Ishikawa (cell line): ENCODE results near the gene TPM1.

ENCODE experiments used
- EGR1 ChIP-seq: IDR thresholded peaks from 2 replicates; pipeline ENCODE4 v1.6.1; 2012
- EP300 ChIP-seq: IDR thresholded peaks from 2 replicates; pipeline ENCODE4 v1.6.1; 2012; ENCODE audit warnings: borderline replicate concordance
- RAD21 ChIP-seq: IDR thresholded peaks from 2 replicates; pipeline ENCODE4 v1.6.1; 2012; ENCODE audit warnings: low read depth
- TAF1 ChIP-seq: IDR thresholded peaks from 2 replicates; pipeline ENCODE4 v1.6.1; 2012; ENCODE audit warnings: low read depth, mild to moderate bottlenecking
- TEAD4 ChIP-seq: IDR thresholded peaks from 2 replicates; pipeline ENCODE4 v1.6.1; 2012
- TF ChIP-seq, protein P1 (sequence below): IDR thresholded peaks from 2 replicates; pipeline ENCODE4 v1.6.1; 2012; ENCODE audit warnings: low read depth, mild to moderate bottlenecking

DNA sequence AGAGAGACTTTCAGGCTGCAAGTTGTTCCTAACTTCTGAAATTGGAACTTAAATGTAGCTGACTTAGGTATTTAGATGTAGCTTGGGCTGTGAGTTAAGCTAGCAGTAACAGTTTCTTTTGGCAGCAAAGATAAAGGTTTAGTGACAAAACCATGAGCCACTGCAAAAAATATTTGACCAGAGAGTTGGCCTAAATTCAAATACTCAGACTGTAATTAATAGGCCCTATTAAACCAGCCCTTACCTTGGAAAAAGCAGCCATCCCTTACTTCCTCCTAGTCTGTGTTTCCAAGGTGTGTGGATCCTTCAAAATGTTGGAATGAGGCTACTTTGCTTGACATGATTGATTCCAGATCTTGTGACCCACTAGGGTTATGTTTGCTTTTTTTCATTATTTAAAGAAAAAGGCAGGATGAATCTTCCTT, 8.2 kb downstream of the TPM1 start:
- TF ChIP-seq EGR1 (no peak), EP300 (no peak), TEAD4 (no peak), RAD21 (no peak), TAF1 (no peak)
- TF ChIP-seq, protein P1, sequence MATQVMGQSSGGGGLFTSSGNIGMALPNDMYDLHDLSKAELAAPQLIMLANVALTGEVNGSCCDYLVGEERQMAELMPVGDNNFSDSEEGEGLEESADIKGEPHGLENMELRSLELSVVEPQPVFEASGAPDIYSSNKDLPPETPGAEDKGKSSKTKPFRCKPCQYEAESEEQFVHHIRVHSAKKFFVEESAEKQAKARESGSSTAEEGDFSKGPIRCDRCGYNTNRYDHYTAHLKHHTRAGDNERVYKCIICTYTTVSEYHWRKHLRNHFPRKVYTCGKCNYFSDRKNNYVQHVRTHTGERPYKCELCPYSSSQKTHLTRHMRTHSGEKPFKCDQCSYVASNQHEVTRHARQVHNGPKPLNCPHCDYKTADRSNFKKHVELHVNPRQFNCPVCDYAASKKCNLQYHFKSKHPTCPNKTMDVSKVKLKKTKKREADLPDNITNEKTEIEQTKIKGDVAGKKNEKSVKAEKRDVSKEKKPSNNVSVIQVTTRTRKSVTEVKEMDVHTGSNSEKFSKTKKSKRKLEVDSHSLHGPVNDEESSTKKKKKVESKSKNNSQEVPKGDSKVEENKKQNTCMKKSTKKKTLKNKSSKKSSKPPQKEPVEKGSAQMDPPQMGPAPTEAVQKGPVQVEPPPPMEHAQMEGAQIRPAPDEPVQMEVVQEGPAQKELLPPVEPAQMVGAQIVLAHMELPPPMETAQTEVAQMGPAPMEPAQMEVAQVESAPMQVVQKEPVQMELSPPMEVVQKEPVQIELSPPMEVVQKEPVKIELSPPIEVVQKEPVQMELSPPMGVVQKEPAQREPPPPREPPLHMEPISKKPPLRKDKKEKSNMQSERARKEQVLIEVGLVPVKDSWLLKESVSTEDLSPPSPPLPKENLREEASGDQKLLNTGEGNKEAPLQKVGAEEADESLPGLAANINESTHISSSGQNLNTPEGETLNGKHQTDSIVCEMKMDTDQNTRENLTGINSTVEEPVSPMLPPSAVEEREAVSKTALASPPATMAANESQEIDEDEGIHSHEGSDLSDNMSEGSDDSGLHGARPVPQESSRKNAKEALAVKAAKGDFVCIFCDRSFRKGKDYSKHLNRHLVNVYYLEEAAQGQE = no peak
